Measurements from ENCODE around the gene PPP4R4. TPM values are rescaled to one million over a fixed set of nuclear protein-coding genes. Genes with fewer than 3 reads are reported as not detected.
A peak's percentile ranks its signal among the peaks of the same experiment; 100 is the strongest.

PPP4R4 gene
- total and polyA plus RNA-seq, 2 donors from 2014 or later = 0.47 TPM; not detected in 1

DNA sequence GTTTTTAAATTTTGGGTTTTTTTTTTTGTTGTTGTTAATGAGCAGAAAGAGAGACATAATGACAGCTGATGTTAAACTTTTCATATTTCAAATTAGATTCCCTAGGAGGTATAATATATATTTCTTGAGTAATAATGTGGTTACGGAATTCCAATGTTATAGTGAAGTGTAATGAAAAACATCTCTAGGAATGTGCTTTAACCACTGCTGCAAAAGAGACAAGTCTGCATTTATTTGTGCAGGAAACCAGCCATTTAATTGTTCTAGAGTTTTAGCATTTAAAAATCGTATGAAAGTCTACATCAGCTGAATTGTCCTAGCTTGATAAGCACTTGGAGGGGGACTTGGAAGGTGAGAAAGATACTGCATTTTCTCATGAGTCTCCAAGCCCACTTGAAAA, 104.6 kb downstream of the PPP4R4 start:
- H3K4me1 ChIP-seq (ENCODE audit: control insufficient read depth in 2 of 3, insufficient read depth in 2 of 3, low read depth in 1 of 3, low read length in 3 of 3) = no peaks in the 10 kb centered on the region
- H3K4me3 ChIP-seq (ENCODE audit: low read length in 3 of 3) = no peak overlapping the region
- H3K27me3 ChIP-seq (ENCODE audit: control insufficient read depth, insufficient read depth, low read length) = no peaks in the 10 kb centered on the region
- TF ChIP-seq, protein P1, sequence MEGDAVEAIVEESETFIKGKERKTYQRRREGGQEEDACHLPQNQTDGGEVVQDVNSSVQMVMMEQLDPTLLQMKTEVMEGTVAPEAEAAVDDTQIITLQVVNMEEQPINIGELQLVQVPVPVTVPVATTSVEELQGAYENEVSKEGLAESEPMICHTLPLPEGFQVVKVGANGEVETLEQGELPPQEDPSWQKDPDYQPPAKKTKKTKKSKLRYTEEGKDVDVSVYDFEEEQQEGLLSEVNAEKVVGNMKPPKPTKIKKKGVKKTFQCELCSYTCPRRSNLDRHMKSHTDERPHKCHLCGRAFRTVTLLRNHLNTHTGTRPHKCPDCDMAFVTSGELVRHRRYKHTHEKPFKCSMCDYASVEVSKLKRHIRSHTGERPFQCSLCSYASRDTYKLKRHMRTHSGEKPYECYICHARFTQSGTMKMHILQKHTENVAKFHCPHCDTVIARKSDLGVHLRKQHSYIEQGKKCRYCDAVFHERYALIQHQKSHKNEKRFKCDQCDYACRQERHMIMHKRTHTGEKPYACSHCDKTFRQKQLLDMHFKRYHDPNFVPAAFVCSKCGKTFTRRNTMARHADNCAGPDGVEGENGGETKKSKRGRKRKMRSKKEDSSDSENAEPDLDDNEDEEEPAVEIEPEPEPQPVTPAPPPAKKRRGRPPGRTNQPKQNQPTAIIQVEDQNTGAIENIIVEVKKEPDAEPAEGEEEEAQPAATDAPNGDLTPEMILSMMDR (IDR thresholded peaks at IDR 0.05; ENCODE audit: borderline replicate concordance, extremely low read depth, insufficient read depth) = no peak
- DNase-seq (no peak), FAIRE-seq (no peak)
- H3K9me3 ChIP-seq (ENCODE audit: control insufficient read depth in 2 of 3, insufficient read depth in 1 of 3, low read length in 3 of 3) = no peaks in the 10 kb centered on the region
- intact Hi-C loops (cut with DNase I) = no loop called here
- no peak overlapping the region for H3K9ac ChIP-seq (ENCODE audit: low read length in 3 of 3)
- no peak overlapping the region for H3K27ac ChIP-seq (ENCODE audit: low read depth in 2 of 2, low read length in 2 of 2)
- no peaks in the 10 kb centered on the region for H3K36me3 ChIP-seq (ENCODE audit: control insufficient read depth in 2 of 3, insufficient read depth in 3 of 3, low read length in 3 of 3)

DNA sequence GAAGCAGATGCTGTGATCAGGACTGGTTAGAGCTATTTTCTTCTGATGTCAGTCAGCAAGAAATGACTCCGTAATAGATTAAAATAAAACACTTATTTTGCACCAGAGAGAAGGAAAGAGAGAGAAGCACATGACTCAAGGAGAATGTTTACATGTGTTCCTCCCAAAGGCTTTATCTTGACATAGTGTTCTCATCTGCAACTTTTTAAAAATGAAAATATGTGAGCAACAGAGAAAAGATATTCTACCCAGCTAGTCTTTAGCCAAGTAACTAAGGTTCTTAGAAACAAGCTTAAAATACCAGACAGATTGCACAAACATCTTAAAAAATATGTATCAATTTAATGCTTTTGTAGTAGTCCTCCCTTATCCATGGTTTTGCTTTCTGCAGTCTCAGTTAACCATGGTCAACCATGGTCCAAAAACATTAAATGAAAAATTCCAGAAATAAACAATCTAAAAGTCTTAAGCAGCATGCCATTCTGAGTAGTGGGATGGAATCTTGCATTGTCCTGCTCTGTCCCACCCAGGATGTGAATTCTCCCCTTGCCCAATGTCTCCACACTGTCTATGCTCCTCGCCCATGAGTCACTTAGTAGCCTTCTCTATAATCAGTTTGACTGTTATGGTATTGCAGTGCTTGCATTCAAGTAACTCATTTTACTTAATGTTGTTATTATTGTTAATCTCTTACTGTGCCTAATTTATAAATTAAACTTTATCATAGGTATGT, 109.0 kb downstream of the PPP4R4 start:
- H3K4me3 ChIP-seq (ENCODE audit: low read length in 3 of 3) = no peak overlapping the region
- no peaks in the 10 kb centered on the region for H3K4me1 ChIP-seq (ENCODE audit: control insufficient read depth in 2 of 3, insufficient read depth in 2 of 3, low read depth in 1 of 3, low read length in 3 of 3)
- H3K27me3 ChIP-seq (ENCODE audit: control insufficient read depth, insufficient read depth, low read length) = no peaks in the 10 kb centered on the region
- no peak overlapping the region for H3K9ac ChIP-seq (ENCODE audit: low read length in 3 of 3)
- intact Hi-C loops (cut with DNase I) = no loop called here
- no peak for FAIRE-seq
- DNase-seq = no peak
- no peaks in the 10 kb centered on the region for H3K36me3 ChIP-seq (ENCODE audit: control insufficient read depth in 2 of 3, insufficient read depth in 3 of 3, low read length in 3 of 3)
- TF ChIP-seq, protein P1 (IDR thresholded peaks at IDR 0.05; ENCODE audit: borderline replicate concordance, extremely low read depth, insufficient read depth) = no peak
- H3K9me3 ChIP-seq (ENCODE audit: control insufficient read depth in 2 of 3, insufficient read depth in 1 of 3, low read length in 3 of 3) = no peaks in the 10 kb centered on the region
- no peak overlapping the region for H3K27ac ChIP-seq (ENCODE audit: low read depth in 2 of 2, low read length in 2 of 2)

DNA sequence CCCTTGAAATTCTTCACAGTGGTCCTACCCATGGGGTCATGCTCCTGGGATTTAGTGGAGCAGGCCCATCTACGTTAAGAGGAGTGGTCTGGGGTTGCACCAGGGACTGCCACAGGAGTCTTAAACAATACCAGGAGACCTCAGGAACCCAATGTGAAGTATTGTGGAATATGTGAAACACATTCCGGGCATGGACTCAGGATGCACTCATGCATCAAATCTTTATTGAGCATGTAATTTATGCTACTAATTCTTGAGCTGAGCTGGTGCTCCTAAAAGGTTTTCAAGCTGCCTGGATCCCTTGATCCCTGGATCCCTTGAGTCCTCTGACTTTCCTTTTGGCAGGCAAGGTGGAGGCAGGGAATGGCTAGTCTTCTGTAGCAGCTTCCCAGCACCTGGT, 110.1 kb downstream of the PPP4R4 start:
- no peaks in the 10 kb centered on the region for H3K27me3 ChIP-seq (ENCODE audit: control insufficient read depth, insufficient read depth, low read length)
- TF ChIP-seq, protein P1 (IDR thresholded peaks at IDR 0.05; ENCODE audit: borderline replicate concordance, extremely low read depth, insufficient read depth) = no peak
- H3K27ac ChIP-seq (ENCODE audit: low read depth in 2 of 2, low read length in 2 of 2) = no peak overlapping the region
- intact Hi-C loops (cut with DNase I) = no loop called here
- no peak overlapping the region for H3K4me3 ChIP-seq (ENCODE audit: low read length in 3 of 3)
- no peaks in the 10 kb centered on the region for H3K36me3 ChIP-seq (ENCODE audit: control insufficient read depth in 2 of 3, insufficient read depth in 3 of 3, low read length in 3 of 3)
- no peak overlapping the region for H3K9ac ChIP-seq (ENCODE audit: low read length in 3 of 3)
- peak in 2 of 5 donors; percentile 21 to 44 for DNase-seq
- no peaks in the 10 kb centered on the region for H3K9me3 ChIP-seq (ENCODE audit: control insufficient read depth in 2 of 3, insufficient read depth in 1 of 3, low read length in 3 of 3)
- FAIRE-seq = no peak
- no peaks in the 10 kb centered on the region for H3K4me1 ChIP-seq (ENCODE audit: control insufficient read depth in 2 of 3, insufficient read depth in 2 of 3, low read depth in 1 of 3, low read length in 3 of 3)
